ENCODE data around the gene VAT1. TPM values are rescaled to one million over a fixed set of nuclear protein-coding genes. Genes with fewer than 3 reads are reported as not detected.
A peak's percentile ranks its signal among the peaks of the same experiment; 100 is the strongest.

Gene VAT1
- total RNA-seq, 1 experiment from 2014 or later, result 262 TPM

- Histone ChIP-seq H3K79me2 (ENCODE audit: insufficient read depth, low read length) (peaks cover 4% of the 10 kb centered on the region; the same call in 1 of the 2 replicates), H2BK15ac (ENCODE audit: low read depth, low read length) (no peak overlapping the region), H2BK20ac (ENCODE audit: low read depth, low read length, poor library complexity, severe bottlenecking) (no peak overlapping the region), H3K14ac (ENCODE audit: insufficient read depth, low read length) (no peak overlapping the region), H3K4me2 (ENCODE audit: insufficient read depth, insufficient read length, low read length) (no peak overlapping the region), H4K20me1 (ENCODE audit: control insufficient read depth, insufficient read depth, insufficient read length) (peaks cover 2% of the 10 kb centered on the region), H2AK5ac (ENCODE audit: insufficient read length, low read length) (no peak overlapping the region), H2AFZ (ENCODE audit: low read length) (no peak overlapping the region), H3K23me2 (ENCODE audit: insufficient read length, low read depth, low read length, poor library complexity, severe bottlenecking) (peaks cover 6% of the 10 kb centered on the region), H2BK5ac (ENCODE audit: insufficient read length, low read length) (no peak overlapping the region), H4K5ac (ENCODE audit: insufficient read length, low read depth, low read length) (no peak overlapping the region), H3K4me1 (ENCODE audit: insufficient read depth, low read length) (peaks cover 2% of the 10 kb centered on the region; the same call in 1 of the 2 replicates), H3T11ph (ENCODE audit: low read length) (no peak overlapping the region), H3K9ac (ENCODE audit: extremely low read depth, insufficient read length, low read length) (no peak overlapping the region), H2BK12ac (ENCODE audit: insufficient read length, low read depth, low read length) (no peak overlapping the region), H3K4ac (ENCODE audit: low read depth, low read length) (no peak overlapping the region), H4K91ac (ENCODE audit: insufficient read length, low read depth, low read length) (no peak overlapping the region), H3K27ac (ENCODE audit: insufficient read length, low read depth, low read length) (no peak overlapping the region), H3K56ac (ENCODE audit: insufficient read length, low read depth, low read length) (no peak overlapping the region), H3K23ac (ENCODE audit: insufficient read length, low read depth, low read length) (no peak overlapping the region), H2BK120ac (ENCODE audit: low read depth, low read length, poor library complexity, severe bottlenecking) (no peak overlapping the region), H3K18ac (ENCODE audit: insufficient read length, low read depth, low read length) (no peak overlapping the region), H3K9me3 (ENCODE audit: control insufficient read depth, low read depth, low read length) (no peaks in the 10 kb centered on the region), H3K27me3 (ENCODE audit: insufficient read depth, low read length) (no peaks in the 10 kb centered on the region), H3K79me1 (ENCODE audit: insufficient read depth, low read depth, low read length, poor library complexity, severe bottlenecking) (no peaks in the 10 kb centered on the region), H4K8ac (replicated peaks; ENCODE audit: insufficient read length, low read depth, low read length) (no peak overlapping the region)
- no peak for DNase-seq
- Mint-ChIP-seq H3K27me3 (ENCODE audit: low read depth) (no peaks in the 10 kb centered on the region), H3K9me3 (no peaks in the 10 kb centered on the region; a peak in 1 of 5 replicates), H3K4me3 (no peak overlapping the region), H3K27ac (peak overlapping the region in 1 of 3 experiments; percentile 13; a peak in 1 of 7 replicates), H3K36me3 (ENCODE audit: insufficient read depth in 1 of 3, low read depth in 3 of 3) (peaks cover 19 to 60% (median 46%) of the 10 kb centered on the region in 3 experiments; a peak in 6 of 7 replicates), H3K4me1 (peaks cover 8 to 12% of the 10 kb centered on the region in 2 experiments)
- no CpG with 5 or more reads among the region's 1 CpG for WGBS (ENCODE audit: extremely low coverage, insufficient read length, low lambda C conversion rate)
- TF ChIP-seq CTCF (conservative IDR thresholded peaks at IDR 0.05), result no peak
These were observed 37.0 kb downstream of the VAT1 start for GRCh38 chr17:42985225-42985624.

Measured in H9 (cell line).